IMR-90 (cell line): Measurements from ENCODE around the gene LIN7B. TPM values are rescaled to one million over a fixed set of nuclear protein-coding genes. Genes with fewer than 3 reads are reported as not detected.

ENCODE experiments used
- ATAC-seq: fragments of 200-7000 bp; cut with Tn5 transposase; 2 replicates; pipeline ENCODE4 v1.9.1; 2020; ENCODE audit warnings: low read depth, mild to moderate bottlenecking, moderate library complexity
- BruUV-seq: library from RNA; stranded (reverse); fragments of 400-500 nt; replicated peaks from 2 replicates; lab custom pipeline; 2021; lab: Mats Ljungman, UMichigan
- CTCF ChIA-PET: fragments of 300-600 bp; formaldehyde crosslinking; extraction: SDS; loops from one replicate; lab custom pipeline; 2021; ENCODE audit warnings: antibody characterized with exemption; lab: Yijun Ruan, JAX
- POLR2A ChIA-PET: fragments of 300-600 bp; sonication (Branson Sonifier 250); formaldehyde crosslinking; loops from one replicate; lab custom pipeline; 2022; ENCODE audit warnings: antibody characterized with exemption; ENCODE audit not compliant: unreplicated experiment; lab: Charles Lee
- DNase-seq: peaks from one replicate; pipeline ENCODE4 v3.0.0; 2013
- H2AFZ ChIP-seq: replicated peaks from 2 replicates; pipeline ENCODE3; 2013; ENCODE audit warnings: low read length, mild to moderate bottlenecking; ENCODE audit not compliant: poor library complexity
- H2AK5ac ChIP-seq: 2 replicates; pipeline ENCODE4 v1.6.1; 2013; ENCODE audit warnings: low read depth, low read length, inconsistent platforms
- H2AK9ac ChIP-seq: replicated peaks from 2 replicates; pipeline ENCODE3; 2013; ENCODE audit warnings: mild to moderate bottlenecking, low read depth, low read length, moderate library complexity; ENCODE audit not compliant: poor library complexity
- H2BK120ac ChIP-seq: 2 replicates; pipeline ENCODE4 v1.6.1; 2013; ENCODE audit warnings: low read depth, low read length, inconsistent platforms
- H2BK15ac ChIP-seq: 3 replicates; pipeline ENCODE4 v1.6.1; 2013; ENCODE audit warnings: low read depth, low read length, inconsistent platforms
- H2BK20ac ChIP-seq: 2 replicates; pipeline ENCODE4 v1.6.1; 2013; ENCODE audit warnings: low read depth, mild to moderate bottlenecking, inconsistent platforms, low read length, moderate library complexity
- H2BK5ac ChIP-seq: 2 replicates; pipeline ENCODE4 v1.6.1; 2013; ENCODE audit warnings: mild to moderate bottlenecking, low read depth, low read length, inconsistent platforms; ENCODE audit not compliant: poor library complexity, severe bottlenecking
- H3K14ac ChIP-seq: replicated peaks from 2 replicates; pipeline ENCODE4 v1.6.1; 2013; ENCODE audit warnings: low read depth, low read length, inconsistent platforms
- H3K18ac ChIP-seq: 2 replicates; pipeline ENCODE4 v1.6.1; 2013; ENCODE audit warnings: low read depth, low read length, control low read depth
- H3K23ac ChIP-seq: 2 replicates; pipeline ENCODE4 v1.6.1; 2013; ENCODE audit warnings: low read depth, low read length, inconsistent platforms
- H3K27ac ChIP-seq: 2 replicates; pipeline ENCODE4 v1.5.1; 2013; ENCODE audit warnings: mild to moderate bottlenecking, control low read depth, low read length; ENCODE audit not compliant: insufficient read depth
- H3K27me3 ChIP-seq: 2 replicates; pipeline ENCODE4 v1.6.1; 2013; ENCODE audit warnings: low read length; ENCODE audit not compliant: control insufficient read depth, insufficient read depth
- H3K36me3 ChIP-seq: 2 replicates; pipeline ENCODE4 v1.6.1; 2013; ENCODE audit warnings: low read length, mixed read lengths; ENCODE audit not compliant: control insufficient read depth, insufficient read depth
- H3K4ac ChIP-seq: 2 replicates; pipeline ENCODE4 v1.6.1; 2013; ENCODE audit warnings: low read depth, low read length, inconsistent platforms
- H3K4me1 ChIP-seq: 2 replicates; pipeline ENCODE4 v1.6.1; 2013; ENCODE audit warnings: low read length, mixed read lengths; ENCODE audit not compliant: control insufficient read depth, insufficient read depth
- H3K4me2 ChIP-seq: 2 replicates; pipeline ENCODE4 v1.6.1; 2013; ENCODE audit warnings: low read depth, mild to moderate bottlenecking, control low read depth, low read length, moderate library complexity
- H3K4me3 ChIP-seq: 2 replicates; pipeline ENCODE4 v1.5.1; 2013; ENCODE audit warnings: low read depth, mild to moderate bottlenecking, control low read depth, low read length, moderate library complexity; ENCODE audit not compliant: insufficient read depth
- H3K56ac ChIP-seq: 2 replicates; pipeline ENCODE4 v1.6.1; 2013; ENCODE audit warnings: low read length, inconsistent platforms; ENCODE audit not compliant: insufficient read depth; ENCODE audit errors: extremely low read depth
- H3K79me1 ChIP-seq, 2 experiments: 2 replicates each; pipeline ENCODE4 v1.6.1; 2013; ENCODE audit warnings: low read length in 2 of 2, inconsistent platforms in 1 of 2, low read depth in 1 of 2
- H3K9ac ChIP-seq: 2 replicates; pipeline ENCODE4 v1.6.1; 2013; ENCODE audit warnings: low read depth, low read length, control low read depth
- H3K9me1 ChIP-seq: 2 replicates; pipeline ENCODE4 v1.6.1; 2013; ENCODE audit warnings: low read length, inconsistent platforms; ENCODE audit not compliant: insufficient read depth
- H3K9me3 ChIP-seq: 2 replicates; pipeline ENCODE4 v1.6.1; 2013; ENCODE audit warnings: low read length; ENCODE audit not compliant: control insufficient read depth, insufficient read depth
- H4K20me1 ChIP-seq: 2 replicates; pipeline ENCODE4 v1.6.1; 2013; ENCODE audit warnings: low read length, inconsistent platforms; ENCODE audit not compliant: insufficient read depth
- H4K5ac ChIP-seq: 2 replicates; pipeline ENCODE4 v1.6.1; 2013; ENCODE audit warnings: mild to moderate bottlenecking, low read depth, low read length, control low read depth
- H4K8ac ChIP-seq, 2 experiments: 2 replicates each; pipeline ENCODE4 v1.6.1; 2013; ENCODE audit warnings: low read depth in 2 of 2, low read length in 2 of 2, control low read depth in 1 of 2, inconsistent platforms in 1 of 2
- H4K91ac ChIP-seq: 2 replicates; pipeline ENCODE4 v1.6.1; 2013; ENCODE audit warnings: low read depth, low read length, inconsistent platforms; ENCODE audit not compliant: insufficient read depth
- CEBPB ChIP-seq: IDR thresholded peaks from 2 replicates; pipeline ENCODE4 v1.6.1; 2012; ENCODE audit warnings: low read depth, low read length, improper control_type of control experiment
- CHD1 ChIP-seq: IDR thresholded peaks from 2 replicates; pipeline ENCODE4 v1.6.1; 2012; ENCODE audit warnings: low read depth, low read length, improper control_type of control experiment
- RCOR1 ChIP-seq: IDR thresholded peaks from 2 replicates; pipeline ENCODE4 v1.6.1; 2012; ENCODE audit warnings: mild to moderate bottlenecking, low read length, improper control_type of control experiment; ENCODE audit not compliant: insufficient replicate concordance
- RFX5 ChIP-seq: IDR thresholded peaks from 2 replicates; pipeline ENCODE4 v1.8.0; 2012; ENCODE audit warnings: low read depth, mild to moderate bottlenecking, low read length, moderate library complexity
- USF2 ChIP-seq: fragments of 150-350 bp; IDR thresholded peaks from 2 replicates; pipeline ENCODE4 v1.6.1; 2017; ENCODE audit warnings: mild to moderate bottlenecking, antibody characterized with exemption, low read length, low read depth
- WGBS, 2 experiments: methylation state at CpG; one replicate each; pipeline versions ENCODE4 v1.1.5 to v1.1.7; 2013; ENCODE audit warnings: missing lambda C conversion rate in 2 of 2; ENCODE audit not compliant: insufficient read length in 1 of 2; ENCODE audit errors: extremely low coverage in 2 of 2; 5-methylcytosine and 5-hydroxymethylcytosine counted together
- dilution Hi-C: fragments of 300-500 bp; cut with HindIII; formaldehyde crosslinking; loops from one replicate; pipeline ENCODE4 v1.14.3; 2018; ENCODE audit warnings: low sequenced_read_pairs; ENCODE audit not compliant: unreplicated experiment
- in situ Hi-C: fragments of 300-500 bp; cut with MboI; formaldehyde crosslinking; loops from 3 replicates; pipeline ENCODE4 v1.14.3; 2019; ENCODE audit warnings: low sequenced_read_pairs, inconsistent platforms, mixed read lengths
- intact Hi-C: fragments of 100-400 bp; cut with micrococcal nuclease; formaldehyde crosslinking; loops from 2 replicates; pipeline ENCODE4 v1.10.0; 2022
- polyA plus RNA-seq, 3 experiments: library from polyadenylated mRNA; depleted of rRNA; stranded (reverse); fragments of >200 nt; gene quantifications; 2 replicates each; pipeline ENCODE4 v1.2.3, GENCODE V29; 2012; ENCODE audit warnings: low replicate concordance in 1 of 3
- total RNA-seq: library from RNA; depleted of rRNA; stranded (reverse); fragments of >200 nt; gene quantifications from 2 replicates; pipeline ENCODE4 v1.2.3, GENCODE V29; 2012
- TF ChIP-seq, protein P1 (sequence below): conservative IDR thresholded peaks from 2 replicates; pipeline ENCODE4 v1.5.1; 2012; ENCODE audit warnings: mild to moderate bottlenecking, low read depth, low read length, improper control_type of control experiment

LIN7B gene
- total and polyA plus RNA-seq, 2 of the 4 experiments (the other 2 are of a cell fraction), result 3.8 to 8.0 TPM

GRCh38 chr19:49154279-49154678 is 40.1 kb downstream of the LIN7B start:
- dilution Hi-C loops (no loop called here), in situ Hi-C loops (no loop called here), intact Hi-C loops (no loop called here)
- H3K56ac ChIP-seq, result no peak overlapping the region
- no peak overlapping the region for H3K4ac ChIP-seq
- peaks cover 8% of the 10 kb centered on the region; the same call in 1 of the 2 replicates for H3K27me3 ChIP-seq
- no peaks in the 10 kb centered on the region for H3K9me3 ChIP-seq
- BruUV-seq, result no TSS peak
- no peak overlapping the region for H2BK5ac ChIP-seq
- peaks cover 5% of the 10 kb centered on the region; the same call in 1 of the 2 replicates for H3K9me1 ChIP-seq
- H3K4me1 ChIP-seq, result peaks cover 2% of the 10 kb centered on the region; the same call in 1 of the 2 replicates
- H3K4me3 ChIP-seq, result no peak overlapping the region
- no peak overlapping the region for H3K23ac ChIP-seq
- no peak overlapping the region for H4K5ac ChIP-seq
- no peak for TF ChIP-seq RFX5
- no peak for TF ChIP-seq CHD1
- TF ChIP-seq CEBPB, result no peak
- TF ChIP-seq, protein P1, sequence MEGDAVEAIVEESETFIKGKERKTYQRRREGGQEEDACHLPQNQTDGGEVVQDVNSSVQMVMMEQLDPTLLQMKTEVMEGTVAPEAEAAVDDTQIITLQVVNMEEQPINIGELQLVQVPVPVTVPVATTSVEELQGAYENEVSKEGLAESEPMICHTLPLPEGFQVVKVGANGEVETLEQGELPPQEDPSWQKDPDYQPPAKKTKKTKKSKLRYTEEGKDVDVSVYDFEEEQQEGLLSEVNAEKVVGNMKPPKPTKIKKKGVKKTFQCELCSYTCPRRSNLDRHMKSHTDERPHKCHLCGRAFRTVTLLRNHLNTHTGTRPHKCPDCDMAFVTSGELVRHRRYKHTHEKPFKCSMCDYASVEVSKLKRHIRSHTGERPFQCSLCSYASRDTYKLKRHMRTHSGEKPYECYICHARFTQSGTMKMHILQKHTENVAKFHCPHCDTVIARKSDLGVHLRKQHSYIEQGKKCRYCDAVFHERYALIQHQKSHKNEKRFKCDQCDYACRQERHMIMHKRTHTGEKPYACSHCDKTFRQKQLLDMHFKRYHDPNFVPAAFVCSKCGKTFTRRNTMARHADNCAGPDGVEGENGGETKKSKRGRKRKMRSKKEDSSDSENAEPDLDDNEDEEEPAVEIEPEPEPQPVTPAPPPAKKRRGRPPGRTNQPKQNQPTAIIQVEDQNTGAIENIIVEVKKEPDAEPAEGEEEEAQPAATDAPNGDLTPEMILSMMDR, result no peak
- no peak for TF ChIP-seq RCOR1
- no peak for TF ChIP-seq USF2
- CTCF ChIA-PET, result no interaction called here
- peaks cover 8 to 19% of the 10 kb centered on the region in 2 experiments; a peak in 3 of 4 replicates for H3K79me1 ChIP-seq
- no peak overlapping the region for H3K4me2 ChIP-seq
- H2AK5ac ChIP-seq, result no peak overlapping the region
- ATAC-seq (no peak), DNase-seq (no peak)
- no peak overlapping the region for H4K91ac ChIP-seq
- H2BK15ac ChIP-seq, result no peak overlapping the region
- no peak overlapping the region for H2BK20ac ChIP-seq
- no peak overlapping the region for H2AK9ac ChIP-seq
- no peaks in the 10 kb centered on the region for H3K36me3 ChIP-seq
- no peak overlapping the region for H3K18ac ChIP-seq
- H4K20me1 ChIP-seq, result no peaks in the 10 kb centered on the region
- WGBS, 2 experiments, result 100% methylated on average over 2 of the region's 6 CpGs; no CpG with 5 or more reads in 1 of the 2 experiments
- no peak overlapping the region for H3K14ac ChIP-seq
- no peak overlapping the region for H4K8ac ChIP-seq
- no peak overlapping the region for H3K9ac ChIP-seq
- no peak overlapping the region for H2BK120ac ChIP-seq
- no peak overlapping the region for H2AFZ ChIP-seq
- POLR2A ChIA-PET, result no interaction called here
- H3K27ac ChIP-seq, result no peak overlapping the region
